ENCODE results near the gene CRELD2. TPM values are rescaled to one million over a fixed set of nuclear protein-coding genes. Genes with fewer than 3 reads are reported as not detected.

Gene CRELD2
- total and polyA plus RNA-seq, 2 of the 13 experiments (the other 11 are each of a cell fraction or from before 2014, with no cell fraction given): 17.2 to 44.7 TPM

DNA sequence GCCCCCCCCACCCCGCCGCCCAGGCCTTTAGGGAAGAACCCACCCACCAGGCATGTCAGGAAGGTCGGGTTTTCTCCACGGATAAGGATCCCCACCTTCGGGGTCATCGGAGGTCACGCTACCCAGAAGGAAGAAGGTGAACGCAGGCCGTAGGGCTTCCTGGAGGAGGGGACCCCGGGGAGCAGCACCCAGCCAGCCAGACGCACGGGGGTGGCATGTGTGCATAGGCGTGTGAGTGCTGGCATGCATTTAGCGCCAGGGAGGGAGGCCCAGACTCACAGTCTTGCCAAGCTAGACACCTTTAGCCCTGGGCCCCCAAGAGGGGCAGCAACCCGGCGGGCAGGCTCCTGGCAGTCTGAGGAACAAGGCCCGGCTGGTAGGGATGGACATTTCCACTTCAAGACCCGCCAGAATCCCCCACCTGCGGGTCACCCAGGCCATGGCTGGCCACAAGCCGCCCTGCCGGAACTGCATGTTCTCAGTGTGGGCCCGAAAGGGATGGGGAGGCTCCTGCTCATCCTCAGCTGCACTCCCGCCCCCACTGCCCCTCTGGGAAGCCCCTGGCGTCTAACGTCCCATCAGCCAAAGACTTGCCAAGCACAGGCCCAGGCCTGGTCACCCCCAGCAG, 25.5 kb downstream of the CRELD2 start:
- H3K9ac ChIP-seq (ENCODE audit: insufficient read depth, low read depth, low read length): peak overlapping the region; percentile 91
- WGBS (ENCODE audit: low lambda C conversion rate): 15% methylated on average over 4 of the region's 25 CpGs
- FAIRE-seq: no peak
- H3K27ac ChIP-seq (ENCODE audit: extremely low read length, insufficient read depth, low read length): peak overlapping the region; percentile 89
- ChIA-PET CTCF (ENCODE audit: low intra/inter-chr PET ratio, low total read pairs) (no interaction called here), POLR2A (interaction anchor here (1.5 to 18.6 kb wide), 3 partner anchors 8 to 20 kb away, joined by 8 to 722 read pairs (median 22); partner anchors contain the start of gene PIM3)
- no peak for ATAC-seq
- H2AFZ ChIP-seq (ENCODE audit: low read length): no peak overlapping the region
- peaks cover 98% of the 10 kb centered on the region for H3K4me1 ChIP-seq (ENCODE audit: insufficient read depth, low read length)
- intact Hi-C loops (cut with micrococcal nuclease; ENCODE audit: unreplicated experiment): no loop called here
- in situ Hi-C loops (cut with HindIII; ENCODE audit: extremely low pct_ligation_motif_present, low pct_unique_long_range_greater_than_20kb): no loop called here
- no peaks in the 10 kb centered on the region for H4K20me1 ChIP-seq (ENCODE audit: insufficient read depth, low read length)
- BruUV-seq (replicated peaks): no TSS peak
- DNase-seq (ENCODE audit: low spot score): no peak
- H3K4me2 ChIP-seq (ENCODE audit: low read depth, low read length): peak overlapping the region; percentile 92
- peak overlapping the region; percentile 60 to 82 (median 76) for H3K4me3 ChIP-seq (replicated peaks in 1 of 3; ENCODE audit: insufficient read depth in 1 of 3, low read depth in 2 of 3, low read length in 3 of 3)
- peaks cover 3% of the 10 kb centered on the region for H3K79me2 ChIP-seq (ENCODE audit: insufficient read depth, low read length)
- H3K27me3 ChIP-seq (ENCODE audit: control insufficient read depth in 1 of 2, insufficient read depth in 2 of 2, low read length in 2 of 2): no peaks in the 10 kb centered on the region
- H3K36me3 ChIP-seq (replicated peaks in 1 of 2; ENCODE audit: control insufficient read depth in 1 of 2, insufficient read depth in 2 of 2, low read length in 2 of 2): no peaks in the 10 kb centered on the region
- H3K9me3 ChIP-seq (ENCODE audit: low read length): no peaks in the 10 kb centered on the region
- TF ChIP-seq SOX6 (IDR thresholded peaks at IDR 0.05) (no peak), SOX6 (CRISPR knock-in tag; IDR thresholded peaks at IDR 0.05) (0 out of 2 replicates have a peak, but pooled peaks have one; percentile 4), AGO1 (IDR thresholded peaks at IDR 0.05; ENCODE audit: low read depth, low read length, poor library complexity, severe bottlenecking) (no peak), KDM4B (CRISPR knock-in tag; IDR thresholded peaks at IDR 0.05) (no peak), RFX3 (CRISPR knock-in tag; IDR thresholded peaks at IDR 0.05) (no peak), KDM3A (CRISPR knock-in tag; IDR thresholded peaks at IDR 0.05; ENCODE audit: low read depth) (0 out of 2 replicates have a peak, but pooled peaks have one; percentile 19), HCFC1 (IDR thresholded peaks at IDR 0.05; ENCODE audit: low read depth, low read length) (no peak), HES4 (CRISPR knock-in tag; IDR thresholded peaks at IDR 0.05; ENCODE audit: borderline replicate concordance) (0 out of 2 replicates have a peak, but pooled peaks have one; percentile 19), RXRB (CRISPR knock-in tag; IDR thresholded peaks at IDR 0.05; ENCODE audit: borderline replicate concordance) (0 out of 2 replicates have a peak, but pooled peaks have one; percentile 6), ZNF451 (CRISPR knock-in tag; IDR thresholded peaks at IDR 0.05) (peak; percentile 82; the same call in 1 of the 2 replicates), UBTF (CRISPR knock-in tag; IDR thresholded peaks at IDR 0.05) (peak; percentile 49; the same call in 1 of the 2 replicates), ZNF430 (CRISPR knock-in tag; IDR thresholded peaks at IDR 0.05) (0 out of 2 replicates have a peak, but pooled peaks have one; percentile 28), PCBP1 (IDR thresholded peaks at IDR 0.05; ENCODE audit: borderline replicate concordance, low read depth, low read length) (0 out of 2 replicates have a peak, but pooled peaks have one; percentile 36), GABPB1 (CRISPR knock-in tag; IDR thresholded peaks at IDR 0.05) (peak; percentile 14; the same call in 1 of the 2 replicates)
- TF ChIP-seq, protein P1, sequence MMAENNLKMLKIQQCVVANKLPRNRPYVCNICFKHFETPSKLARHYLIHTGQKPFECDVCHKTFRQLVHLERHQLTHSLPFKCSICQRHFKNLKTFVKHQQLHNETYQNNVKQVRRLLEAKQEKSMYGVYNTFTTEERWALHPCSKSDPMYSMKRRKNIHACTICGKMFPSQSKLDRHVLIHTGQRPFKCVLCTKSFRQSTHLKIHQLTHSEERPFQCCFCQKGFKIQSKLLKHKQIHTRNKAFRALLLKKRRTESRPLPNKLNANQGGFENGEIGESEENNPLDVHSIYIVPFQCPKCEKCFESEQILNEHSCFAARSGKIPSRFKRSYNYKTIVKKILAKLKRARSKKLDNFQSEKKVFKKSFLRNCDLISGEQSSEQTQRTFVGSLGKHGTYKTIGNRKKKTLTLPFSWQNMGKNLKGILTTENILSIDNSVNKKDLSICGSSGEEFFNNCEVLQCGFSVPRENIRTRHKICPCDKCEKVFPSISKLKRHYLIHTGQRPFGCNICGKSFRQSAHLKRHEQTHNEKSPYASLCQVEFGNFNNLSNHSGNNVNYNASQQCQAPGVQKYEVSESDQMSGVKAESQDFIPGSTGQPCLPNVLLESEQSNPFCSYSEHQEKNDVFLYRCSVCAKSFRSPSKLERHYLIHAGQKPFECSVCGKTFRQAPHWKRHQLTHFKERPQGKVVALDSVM (CRISPR knock-in tag; IDR thresholded peaks at IDR 0.05): 0 out of 2 replicates have a peak, but pooled peaks have one; percentile 43
- TF ChIP-seq, protein P2, sequence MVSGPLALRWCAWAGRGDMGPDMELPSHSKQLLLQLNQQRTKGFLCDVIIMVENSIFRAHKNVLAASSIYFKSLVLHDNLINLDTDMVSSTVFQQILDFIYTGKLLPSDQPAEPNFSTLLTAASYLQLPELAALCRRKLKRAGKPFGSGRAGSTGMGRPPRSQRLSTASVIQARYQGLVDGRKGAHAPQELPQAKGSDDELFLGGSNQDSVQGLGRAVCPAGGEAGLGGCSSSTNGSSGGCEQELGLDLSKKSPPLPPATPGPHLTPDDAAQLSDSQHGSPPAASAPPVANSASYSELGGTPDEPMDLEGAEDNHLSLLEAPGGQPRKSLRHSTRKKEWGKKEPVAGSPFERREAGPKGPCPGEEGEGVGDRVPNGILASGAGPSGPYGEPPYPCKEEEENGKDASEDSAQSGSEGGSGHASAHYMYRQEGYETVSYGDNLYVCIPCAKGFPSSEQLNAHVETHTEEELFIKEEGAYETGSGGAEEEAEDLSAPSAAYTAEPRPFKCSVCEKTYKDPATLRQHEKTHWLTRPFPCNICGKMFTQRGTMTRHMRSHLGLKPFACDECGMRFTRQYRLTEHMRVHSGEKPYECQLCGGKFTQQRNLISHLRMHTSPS (CRISPR knock-in tag; IDR thresholded peaks at IDR 0.05; ENCODE audit: low read depth): 0 out of 2 replicates have a peak, but pooled peaks have one; percentile 19
- TF ChIP-seq, protein P3, sequence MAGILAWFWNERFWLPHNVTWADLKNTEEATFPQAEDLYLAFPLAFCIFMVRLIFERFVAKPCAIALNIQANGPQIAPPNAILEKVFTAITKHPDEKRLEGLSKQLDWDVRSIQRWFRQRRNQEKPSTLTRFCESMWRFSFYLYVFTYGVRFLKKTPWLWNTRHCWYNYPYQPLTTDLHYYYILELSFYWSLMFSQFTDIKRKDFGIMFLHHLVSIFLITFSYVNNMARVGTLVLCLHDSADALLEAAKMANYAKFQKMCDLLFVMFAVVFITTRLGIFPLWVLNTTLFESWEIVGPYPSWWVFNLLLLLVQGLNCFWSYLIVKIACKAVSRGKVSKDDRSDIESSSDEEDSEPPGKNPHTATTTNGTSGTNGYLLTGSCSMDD (CRISPR knock-in tag; IDR thresholded peaks at IDR 0.05): 0 out of 2 replicates have a peak, but pooled peaks have one; percentile 56

Data from HepG2 (cell line).